CD4-positive, alpha-beta T cell treated with Interleukin-10 for 1 hour (primary cell): ENCODE measurements around the gene DDX43.
"Not testable (repeated sequence)": the region's sequence is repeated elsewhere in the genome, so short reads cannot be mapped to it uniquely, and the experiment has no call there.

Experiments
- DNase-seq: peaks from one replicate; pipeline ENCODE4 v3.0.0-alpha.2; 2020

The DDX43 gene

DNA sequence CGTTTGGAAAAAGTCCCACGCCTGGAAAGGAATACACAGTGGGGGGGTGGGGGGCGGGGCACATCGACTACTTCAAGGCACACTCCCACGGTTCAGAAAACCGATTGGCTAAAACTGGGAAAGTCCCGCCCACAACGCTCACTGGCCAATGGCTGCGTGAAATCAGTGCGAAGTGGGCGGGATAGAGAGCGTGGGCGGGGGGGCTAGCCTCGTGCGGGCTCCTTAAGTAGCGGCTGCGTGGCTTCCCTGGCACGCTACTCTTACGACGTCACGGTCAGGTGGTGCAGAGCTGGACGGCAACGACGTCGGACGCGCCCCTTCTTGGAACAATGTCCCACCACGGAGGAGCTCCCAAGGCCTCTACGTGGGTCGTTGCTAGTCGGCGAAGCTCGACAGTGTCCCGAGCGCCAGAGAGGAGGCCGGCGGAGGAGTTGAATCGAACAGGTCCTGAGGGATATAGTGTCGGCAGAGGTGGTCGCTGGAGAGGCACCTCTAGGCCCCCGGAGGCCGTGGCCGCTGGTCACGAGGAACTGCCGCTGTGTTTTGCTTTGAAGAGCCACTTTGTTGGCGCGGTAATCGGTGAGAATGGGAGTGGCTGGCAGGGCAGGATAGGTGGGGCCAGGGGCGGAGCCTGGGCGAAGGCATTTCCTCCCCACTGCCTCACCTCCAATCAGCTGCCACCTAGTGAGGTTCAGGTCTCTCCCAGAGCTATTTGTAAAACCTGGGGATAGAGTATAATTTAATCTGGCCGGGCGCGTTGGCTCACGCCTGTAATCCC lies at the start of gene DDX43:
TSS of gene DDX43 (plus strand) at position 252 of the 778 bp plus-strand sequence. CDS start at position 330, 78 bp downstream.
- DNase-seq = peak; percentile 82

DNA sequence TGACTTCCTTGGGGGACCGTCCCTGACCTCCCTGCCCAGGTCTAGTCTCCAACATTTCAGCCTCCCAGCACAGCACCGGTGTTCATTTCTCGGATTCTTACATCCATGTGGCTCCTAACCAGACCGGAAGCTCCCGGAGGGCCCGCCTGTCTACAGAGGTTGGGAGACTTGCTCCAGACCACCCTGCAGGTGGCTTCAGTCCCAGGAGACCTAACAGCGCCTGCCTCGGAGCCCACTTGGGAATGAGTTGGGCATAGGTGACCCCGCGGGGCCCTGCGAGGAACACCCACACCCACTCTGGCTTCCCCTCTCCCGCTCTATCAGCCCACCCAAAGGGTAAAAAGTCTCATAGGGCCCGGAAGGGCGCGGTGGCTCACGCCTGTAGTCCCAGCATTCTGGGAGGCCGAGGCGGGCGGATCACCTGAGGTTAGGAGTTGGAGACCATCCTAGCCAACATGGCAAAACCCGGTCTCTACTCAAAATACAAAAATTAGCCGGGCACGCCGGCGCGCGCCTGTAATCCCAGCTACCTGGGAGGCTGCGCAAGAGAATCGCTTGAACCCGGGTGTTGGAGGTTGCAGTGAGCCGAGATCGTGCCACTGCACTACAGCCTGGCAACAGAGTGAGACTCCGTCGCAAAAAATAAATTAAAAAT lies 46.0 kb upstream of the DDX43 start:
- DNase-seq = no peak

DNA sequence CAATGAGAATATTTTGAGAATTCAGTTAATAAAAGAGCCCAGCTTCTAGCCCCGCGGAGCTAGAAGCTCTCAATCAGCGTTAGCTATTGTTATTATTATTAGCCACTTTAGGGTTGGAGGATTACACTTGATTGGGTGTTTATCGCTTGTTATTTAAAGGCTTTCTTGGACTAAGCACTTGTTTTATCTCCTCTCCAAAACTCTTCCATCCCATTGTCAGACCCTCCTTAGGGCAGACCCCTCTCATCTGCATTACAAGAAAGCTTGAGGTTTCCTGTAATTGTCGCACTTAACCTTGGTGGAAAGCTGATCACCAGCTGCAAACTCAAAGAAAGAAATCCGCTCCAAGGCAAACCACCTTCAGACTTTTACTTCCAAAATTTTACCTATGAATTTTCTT lies 45.3 kb upstream of the DDX43 start:
- DNase-seq = no peak

DNA sequence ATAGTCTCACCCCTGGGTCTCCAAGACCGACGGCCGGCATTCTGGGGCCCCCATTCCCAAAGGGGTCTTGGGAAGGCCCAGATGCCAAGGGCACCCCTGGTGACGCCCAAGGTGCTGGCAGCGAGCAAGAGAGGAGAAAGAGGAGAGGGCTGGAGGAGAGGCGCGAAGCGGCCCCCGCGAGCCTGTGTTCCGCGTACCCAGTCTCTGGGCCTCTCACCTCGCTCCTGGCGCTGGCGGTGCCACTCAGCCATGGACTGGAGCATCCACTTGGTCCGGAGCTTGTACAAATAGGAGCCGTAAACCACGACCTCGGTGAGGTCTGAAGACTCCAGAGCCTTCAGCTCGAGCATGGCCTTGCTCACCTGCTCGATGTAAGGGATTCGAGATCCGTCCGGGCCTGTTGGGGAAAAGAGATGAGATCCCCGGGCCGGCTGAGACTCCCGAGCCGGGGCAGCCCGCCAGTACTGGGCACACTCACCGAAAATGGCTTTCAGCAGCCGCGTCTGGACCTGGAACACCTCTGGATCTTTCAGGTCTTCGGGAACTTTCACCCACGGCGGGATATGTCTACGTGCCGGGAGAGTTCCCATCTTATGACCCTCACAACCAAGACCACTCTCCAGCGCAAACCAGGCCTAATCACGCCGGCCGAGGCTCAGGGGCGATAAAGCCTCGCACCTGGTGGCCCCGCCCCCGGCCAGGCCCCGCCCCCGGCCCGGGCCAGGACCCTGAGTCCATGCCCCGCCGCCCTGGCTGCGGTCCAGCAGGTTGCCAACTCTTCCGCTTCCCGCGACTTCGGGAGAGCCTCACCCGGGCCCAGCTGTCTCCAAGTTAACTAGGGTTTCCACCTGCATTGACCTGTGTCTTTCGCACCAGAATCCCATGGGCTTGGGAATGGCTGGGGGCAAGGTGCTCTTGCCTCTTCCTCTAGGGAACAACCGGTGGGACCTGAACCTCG lies 40.7 kb upstream of the DDX43 start, which contains the start of gene DPPA5:
TSS of gene DPPA5 (minus strand) at position 641 of the 958 bp plus-strand sequence. CDS start at position 590, 51 bp downstream.
- no peak for DNase-seq

DNA sequence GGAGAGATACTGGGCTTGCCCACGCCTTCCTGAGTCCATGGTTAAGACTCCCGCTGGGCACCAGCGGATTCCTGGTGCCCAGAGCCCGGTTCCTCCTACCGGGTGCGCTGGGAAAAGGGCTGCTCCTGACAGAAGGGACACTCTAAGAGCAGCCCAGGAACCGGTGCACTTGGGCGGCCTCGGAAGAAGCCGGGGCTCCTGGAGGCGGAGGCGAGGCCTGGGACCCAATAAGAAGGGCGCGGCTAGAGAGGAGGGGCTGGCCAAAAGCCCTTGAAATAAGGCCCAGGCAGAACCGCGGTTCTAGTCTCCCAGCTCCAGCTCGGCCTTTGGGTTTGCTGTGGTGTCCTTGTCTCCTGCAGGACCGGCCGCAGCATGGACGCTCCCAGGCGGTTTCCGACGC lies 32.3 kb upstream of the DDX43 start, which contains the start of gene KHDC3L:
TSS of gene KHDC3L (plus strand) at position 301 of the 400 bp plus-strand sequence. CDS start at position 373, 72 bp downstream.
- DNase-seq = no peak

DNA sequence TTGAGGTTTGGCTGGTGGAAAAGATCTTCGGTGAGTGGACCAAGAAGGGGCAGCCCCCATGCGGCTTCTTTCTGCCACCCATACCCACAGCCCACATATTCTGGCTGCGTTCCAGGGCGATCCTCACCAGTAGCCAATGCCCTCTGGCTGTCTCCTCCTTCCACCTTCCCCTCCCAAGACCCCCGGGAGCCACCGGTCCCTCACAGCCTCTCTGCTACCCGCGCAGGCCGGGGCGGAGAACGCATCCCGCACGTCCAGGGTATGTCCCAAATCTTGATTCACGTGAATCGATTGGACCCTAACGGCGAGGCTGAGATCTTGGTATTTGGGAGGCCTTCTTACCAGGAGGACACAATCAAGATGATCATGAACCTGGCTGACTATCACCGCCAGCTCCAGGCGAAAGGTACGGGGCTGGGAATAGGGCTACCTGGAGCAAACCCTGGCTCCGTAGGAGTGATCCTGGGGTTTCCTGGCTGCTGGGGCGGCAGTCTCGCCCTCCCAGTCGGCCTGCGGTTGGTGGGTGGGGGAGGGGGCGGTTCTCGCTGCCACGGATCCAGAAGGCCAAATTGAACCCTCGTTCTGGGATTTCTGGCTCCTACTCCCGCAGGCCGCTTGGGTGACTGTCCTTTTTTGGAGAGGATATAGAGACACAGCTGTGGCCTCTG lies 31.6 kb upstream of the DDX43 start:
- DNase-seq = no peak

DNA sequence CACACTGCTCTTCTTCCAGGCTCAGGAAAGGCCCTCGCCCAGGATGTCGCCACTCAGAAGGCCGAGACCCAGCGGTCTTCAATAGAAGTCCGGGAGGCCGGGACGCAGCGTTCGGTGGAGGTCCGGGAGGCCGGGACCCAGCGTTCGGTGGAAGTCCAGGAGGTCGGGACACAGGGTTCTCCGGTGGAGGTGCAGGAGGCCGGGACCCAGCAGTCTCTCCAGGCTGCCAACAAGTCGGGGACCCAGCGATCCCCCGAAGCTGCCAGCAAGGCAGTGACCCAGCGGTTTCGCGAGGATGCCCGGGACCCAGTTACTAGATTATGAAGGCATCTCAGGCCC lies 31.1 kb upstream of the DDX43 start:
- no peak for DNase-seq

DNA sequence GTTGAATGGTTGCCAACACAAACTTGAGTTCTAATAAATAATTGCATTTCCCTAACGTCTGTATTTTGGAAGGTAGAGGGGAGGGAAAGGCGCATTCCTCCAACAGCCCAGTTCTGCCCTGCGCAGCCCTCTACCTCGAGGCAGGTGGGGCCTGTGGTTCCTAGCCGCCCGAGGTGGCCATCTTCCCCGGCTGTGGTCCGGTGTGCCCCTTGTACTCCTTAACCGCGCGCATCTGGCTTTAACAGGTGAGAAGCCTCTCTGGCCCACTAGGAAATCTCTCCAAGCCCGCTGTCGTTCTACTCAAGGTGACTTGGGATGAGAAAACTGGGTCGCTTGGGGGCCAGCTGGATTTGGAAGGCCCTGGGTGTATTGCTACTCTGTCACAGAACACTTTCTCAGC lies 30.5 kb upstream of the DDX43 start:
- DNase-seq = no peak

DNA sequence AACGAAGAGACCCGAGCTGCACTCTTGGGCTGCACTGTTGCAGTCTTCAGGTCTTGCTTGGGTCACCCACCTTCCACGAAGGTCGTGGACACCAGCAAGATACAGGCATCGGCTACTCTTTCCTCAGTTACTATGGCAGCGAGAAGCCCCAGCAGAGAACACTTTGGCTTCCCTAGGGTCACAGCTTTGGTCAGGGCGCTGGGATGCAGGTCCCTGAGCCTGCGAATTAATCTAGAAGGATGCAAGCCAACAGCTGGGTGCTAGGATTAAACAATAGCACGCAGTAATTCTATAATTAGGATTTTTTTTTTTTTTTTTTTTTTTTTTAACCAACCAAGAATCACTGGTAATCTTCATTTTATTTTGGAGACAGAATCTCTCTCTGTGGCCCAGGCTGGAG lies 30.1 kb upstream of the DDX43 start:
- no peak for DNase-seq

DNA sequence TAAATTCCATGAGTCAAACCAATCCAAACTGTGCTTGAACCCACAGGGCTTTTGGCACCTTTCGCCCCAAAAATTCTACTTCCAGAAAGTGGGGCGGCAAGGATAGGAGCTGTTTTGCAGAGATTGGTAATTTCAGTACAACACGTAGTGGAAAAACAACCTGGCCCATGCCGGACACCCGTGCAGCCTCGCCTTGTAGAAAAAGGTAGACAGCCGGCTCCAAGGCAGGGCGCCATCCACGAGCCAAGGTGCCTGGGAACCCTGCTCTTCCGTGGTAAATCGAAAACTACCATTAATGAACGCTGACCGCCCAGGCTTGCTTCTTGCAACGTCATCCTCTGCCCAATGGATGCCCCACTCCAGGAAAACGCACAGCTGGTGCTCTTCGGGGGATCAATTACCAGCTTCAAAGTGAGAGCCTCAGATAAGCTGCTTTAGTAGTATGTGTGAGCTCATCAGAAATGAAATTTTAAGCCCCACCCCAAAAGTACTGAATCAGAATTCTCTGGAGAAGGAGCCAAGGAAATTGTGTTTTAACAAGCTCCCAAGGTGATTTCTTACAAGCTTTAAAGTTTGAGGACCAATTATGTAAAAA lies 26.8 kb upstream of the DDX43 start:
- no peak for DNase-seq

DNA sequence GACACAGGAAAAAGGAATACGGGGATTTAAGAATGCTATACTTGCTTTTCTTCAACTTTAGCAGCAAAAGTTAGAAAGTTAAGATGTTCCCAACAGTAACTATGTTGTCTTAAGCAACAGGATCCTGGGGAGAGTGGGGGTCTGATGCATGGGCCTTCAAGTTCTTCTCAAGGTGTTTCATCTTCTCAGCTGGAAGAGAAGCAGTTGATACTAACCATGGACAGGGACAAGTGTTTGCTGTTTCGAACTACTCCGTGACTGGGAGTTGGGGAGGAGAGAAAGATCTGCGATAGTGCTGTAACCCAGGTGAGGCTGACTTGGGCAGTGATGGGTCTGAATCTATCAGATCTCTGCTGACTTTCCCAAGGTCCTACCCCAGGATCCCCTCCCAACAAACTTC lies 26.0 kb upstream of the DDX43 start:
- DNase-seq = no peak

DNA sequence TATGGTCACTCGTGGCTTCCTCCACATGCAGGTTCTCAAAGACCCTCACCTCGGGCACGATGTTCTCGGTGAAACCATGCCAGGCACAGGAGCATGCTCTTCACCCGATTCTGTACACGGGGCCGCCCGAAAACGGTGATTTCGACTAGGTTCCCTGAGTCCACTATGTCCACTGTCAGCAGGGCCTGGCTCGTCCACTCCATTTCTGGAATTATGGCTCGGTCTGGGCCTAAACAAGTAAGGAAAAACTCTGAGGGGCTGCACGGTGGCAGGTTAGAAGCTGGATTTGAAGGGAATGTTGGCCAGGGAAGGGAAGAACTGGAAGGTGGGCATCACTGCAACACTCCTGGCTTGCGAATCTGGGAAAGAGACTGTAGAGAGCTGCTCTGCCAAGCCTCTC lies 25.5 kb upstream of the DDX43 start:
- DNase-seq = no peak

DNA sequence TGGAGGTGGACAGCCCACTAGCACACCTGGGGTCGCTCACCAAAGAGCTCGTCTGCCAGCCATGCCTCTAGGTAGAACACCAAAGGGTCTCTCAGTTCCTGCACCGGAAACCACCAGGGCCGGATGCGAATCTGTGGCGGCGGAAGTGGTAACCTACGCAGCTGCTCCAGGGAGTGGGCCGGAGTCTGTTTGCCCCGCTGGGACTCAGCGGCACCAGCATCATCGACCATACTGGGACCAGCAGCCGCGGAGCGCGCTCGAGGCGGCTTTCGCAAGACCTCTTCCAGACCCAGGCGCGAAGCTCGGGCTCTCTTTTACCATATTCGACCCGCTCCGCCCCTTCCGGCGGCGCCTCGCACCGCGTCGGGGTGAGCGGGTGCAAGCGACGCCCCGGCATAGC lies 25.1 kb upstream of the DDX43 start, which contains the start of gene OOEP:
TSS of gene OOEP (minus strand) at position 335 of the 400 bp plus-strand sequence. CDS start at position 230, 105 bp downstream.
- no peak for DNase-seq

DNA sequence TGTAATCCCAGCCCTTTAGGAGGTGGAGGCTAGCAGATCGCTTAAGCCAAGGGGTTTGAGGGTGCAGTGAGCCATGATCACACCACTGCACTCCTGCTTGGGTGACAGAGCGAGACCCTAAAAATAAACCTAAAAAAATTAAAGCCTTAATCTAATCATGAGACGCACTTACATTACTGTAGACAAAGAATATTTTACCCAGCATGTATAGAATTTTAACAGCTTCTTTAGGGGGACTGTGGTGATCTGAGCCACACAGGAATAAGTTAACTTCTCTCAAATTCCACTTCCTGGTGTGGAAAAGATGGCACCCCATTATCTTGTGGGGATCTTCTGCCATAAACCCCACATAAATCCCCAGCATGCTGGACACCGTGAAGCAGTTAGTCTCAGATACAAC lies 22.6 kb upstream of the DDX43 start:
- DNase-seq = no peak

DNA sequence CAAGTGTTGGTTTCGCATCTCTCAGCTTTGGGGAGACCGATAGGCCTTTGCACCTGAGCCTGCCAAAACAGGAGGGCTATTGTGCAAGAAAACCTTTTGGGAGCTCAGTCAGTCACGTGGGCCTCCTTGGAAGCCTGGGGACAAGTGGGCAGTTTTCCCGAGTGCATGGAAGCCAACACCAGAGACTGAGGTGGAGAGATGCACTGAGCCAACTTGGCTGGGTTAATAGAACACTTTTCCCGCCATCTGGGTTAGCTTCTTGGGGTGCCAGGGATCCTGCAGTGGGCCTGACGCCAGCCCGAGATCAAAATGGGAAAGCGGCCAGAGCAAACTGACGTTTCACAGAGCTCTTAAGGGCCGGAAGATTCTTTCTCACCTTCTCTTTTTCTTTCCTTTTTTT lies 22.1 kb upstream of the DDX43 start:
- DNase-seq = no peak

DNA sequence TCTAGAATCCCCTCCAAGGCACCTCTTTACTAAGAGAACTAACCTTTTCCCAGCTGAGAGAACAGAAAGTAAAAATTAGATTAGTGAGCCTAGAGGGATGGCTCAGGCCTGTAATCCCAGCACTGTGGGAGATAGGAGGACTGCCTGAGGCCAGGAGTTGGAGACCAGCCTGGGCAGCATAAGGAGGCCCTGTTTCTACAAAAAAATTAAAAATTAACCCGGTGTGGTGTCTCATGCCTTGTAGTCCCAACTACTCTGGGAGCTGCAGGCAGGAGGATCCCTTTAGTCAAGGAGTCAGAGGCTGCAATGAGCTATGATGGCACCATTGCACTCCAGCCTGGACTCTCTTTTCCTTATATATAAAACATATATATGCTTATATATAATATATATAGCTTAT lies 19.4 kb upstream of the DDX43 start:
- no peak for DNase-seq

DNA sequence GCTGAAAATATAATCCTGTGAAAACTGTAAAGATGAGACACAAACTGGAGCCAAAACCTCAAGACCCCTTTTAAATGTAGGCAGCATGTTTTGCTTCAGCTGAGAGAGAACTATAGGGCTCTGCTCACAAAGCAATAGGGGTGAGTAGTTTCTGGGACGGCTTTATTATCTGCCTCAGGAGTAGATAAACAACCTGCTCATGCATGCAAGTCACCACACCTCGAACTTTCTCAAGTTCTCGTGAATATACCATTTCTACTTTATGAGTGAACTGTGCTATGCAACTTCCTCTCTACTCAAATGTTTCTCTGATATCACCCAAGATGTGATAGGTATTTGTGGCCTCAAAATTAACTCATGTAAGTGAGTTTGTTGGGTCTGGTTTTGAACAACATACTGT lies 17.4 kb upstream of the DDX43 start:
- no peak for DNase-seq

DNA sequence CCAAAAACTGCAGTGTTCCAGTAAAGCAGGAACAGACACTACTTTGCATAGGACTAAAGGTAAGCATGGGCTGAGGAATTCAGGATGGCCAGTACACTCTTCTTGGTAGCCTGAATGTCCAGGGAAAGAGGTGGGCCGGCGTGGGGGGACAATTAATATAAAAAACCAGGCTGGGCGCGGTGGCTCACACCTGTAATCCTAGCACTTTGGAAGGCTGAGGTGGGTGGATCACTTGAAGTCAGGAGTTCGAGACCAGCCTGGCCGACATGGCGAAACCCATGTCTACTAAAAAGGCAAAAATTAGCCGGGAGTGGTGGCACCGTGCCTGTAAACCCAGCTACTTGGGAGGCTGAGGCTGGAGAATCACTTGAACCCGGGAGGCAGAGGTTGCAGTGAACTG lies 13.1 kb upstream of the DDX43 start:
- not testable (repeated sequence) for DNase-seq

DNA sequence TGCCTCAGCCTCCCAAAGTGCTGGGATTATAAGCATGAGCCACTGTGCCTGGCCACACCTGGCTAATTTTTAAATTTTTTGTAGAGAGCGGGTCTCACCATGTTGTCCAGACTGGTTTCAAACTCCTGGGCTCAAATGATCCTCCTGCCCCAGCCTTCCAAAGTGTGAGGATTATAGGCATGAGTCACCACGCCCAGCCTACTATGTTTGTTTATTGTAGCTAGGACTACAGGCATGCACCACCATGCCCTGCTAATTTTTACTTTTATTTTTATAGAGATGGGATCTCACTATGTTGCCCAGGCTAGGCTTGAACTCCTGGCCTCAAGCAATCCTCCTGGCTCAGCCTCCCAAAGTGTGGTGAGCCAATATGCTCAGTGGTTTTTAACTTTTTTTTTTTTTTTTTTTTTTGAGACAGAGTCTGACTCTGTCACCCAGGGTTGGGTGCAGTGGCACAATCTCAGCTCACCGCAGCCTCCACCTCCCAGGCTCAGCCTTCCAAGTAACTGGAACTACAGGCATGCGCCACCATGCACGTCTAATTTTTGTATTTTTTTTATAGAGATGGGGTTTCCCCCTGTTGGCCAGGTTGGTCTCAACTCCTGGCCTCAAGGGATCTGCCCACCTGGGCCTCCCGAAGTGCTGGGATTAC lies 12.0 kb upstream of the DDX43 start:
- DNase-seq = no peak

DNA sequence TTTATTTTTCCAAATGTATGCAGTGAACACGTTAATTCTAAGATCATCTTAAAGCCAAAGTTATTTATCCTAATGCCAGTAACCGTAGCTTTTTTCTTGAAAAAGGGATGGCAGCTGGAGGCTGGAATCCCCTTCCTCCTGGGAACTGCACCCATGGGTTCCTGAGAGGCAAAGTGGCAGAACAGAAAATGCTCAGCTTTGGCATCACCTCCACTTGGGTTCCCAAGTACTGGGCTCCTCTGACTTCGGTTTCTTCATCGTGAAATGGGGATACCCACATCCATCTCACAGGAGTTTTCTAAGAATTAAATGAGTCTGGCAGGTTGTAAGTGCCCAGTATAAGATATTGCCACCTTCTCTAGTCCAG lies 6.2 kb upstream of the DDX43 start:
- DNase-seq = no peak

DNA sequence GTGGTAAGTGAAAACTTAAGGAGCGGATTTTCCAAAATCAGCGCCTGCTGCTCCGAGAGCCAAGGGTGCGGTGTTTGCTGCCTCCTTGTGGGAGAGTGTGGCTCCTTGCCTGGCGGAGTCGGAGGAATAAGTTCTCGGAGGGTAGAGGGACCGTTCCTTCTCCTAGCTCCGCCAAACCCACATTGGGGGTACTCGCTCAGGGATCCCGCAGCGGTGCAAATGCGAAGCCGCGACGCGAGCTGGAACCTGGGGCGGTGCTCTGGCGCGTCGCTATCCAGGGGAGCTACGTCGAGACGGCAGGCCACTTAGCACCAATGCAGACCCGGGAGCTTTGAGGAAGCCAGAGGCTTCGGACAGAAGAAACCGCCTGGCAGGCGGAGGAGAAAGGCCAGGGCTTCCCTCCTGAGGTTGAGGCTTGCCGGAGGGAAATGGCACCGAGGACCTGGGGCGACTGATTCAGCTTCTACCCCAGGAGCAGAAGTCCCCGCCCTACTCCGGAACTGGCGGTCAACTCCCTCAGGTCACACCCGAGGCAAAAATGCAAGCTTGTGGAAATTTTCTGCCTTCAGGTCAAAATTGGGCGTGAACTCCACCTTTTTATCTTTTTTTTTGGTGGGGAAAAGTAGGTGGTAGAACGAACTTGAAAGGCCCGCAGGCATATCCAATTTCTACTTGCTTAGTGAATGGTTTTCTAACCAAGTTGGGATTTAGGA lies 5.7 kb upstream of the DDX43 start:
- peak; percentile 70 for DNase-seq
